ENCODE data around the gene DIAPH3. TPM values are rescaled to one million over a fixed set of nuclear protein-coding genes. Genes with fewer than 3 reads are reported as not detected.
A peak's percentile ranks its signal among the peaks of the same experiment; 100 is the strongest.
"Not testable (repeated sequence)": the region's sequence is repeated elsewhere in the genome, so short reads cannot be mapped to it uniquely, and the experiment has no call there.

DIAPH3 gene, protein sequence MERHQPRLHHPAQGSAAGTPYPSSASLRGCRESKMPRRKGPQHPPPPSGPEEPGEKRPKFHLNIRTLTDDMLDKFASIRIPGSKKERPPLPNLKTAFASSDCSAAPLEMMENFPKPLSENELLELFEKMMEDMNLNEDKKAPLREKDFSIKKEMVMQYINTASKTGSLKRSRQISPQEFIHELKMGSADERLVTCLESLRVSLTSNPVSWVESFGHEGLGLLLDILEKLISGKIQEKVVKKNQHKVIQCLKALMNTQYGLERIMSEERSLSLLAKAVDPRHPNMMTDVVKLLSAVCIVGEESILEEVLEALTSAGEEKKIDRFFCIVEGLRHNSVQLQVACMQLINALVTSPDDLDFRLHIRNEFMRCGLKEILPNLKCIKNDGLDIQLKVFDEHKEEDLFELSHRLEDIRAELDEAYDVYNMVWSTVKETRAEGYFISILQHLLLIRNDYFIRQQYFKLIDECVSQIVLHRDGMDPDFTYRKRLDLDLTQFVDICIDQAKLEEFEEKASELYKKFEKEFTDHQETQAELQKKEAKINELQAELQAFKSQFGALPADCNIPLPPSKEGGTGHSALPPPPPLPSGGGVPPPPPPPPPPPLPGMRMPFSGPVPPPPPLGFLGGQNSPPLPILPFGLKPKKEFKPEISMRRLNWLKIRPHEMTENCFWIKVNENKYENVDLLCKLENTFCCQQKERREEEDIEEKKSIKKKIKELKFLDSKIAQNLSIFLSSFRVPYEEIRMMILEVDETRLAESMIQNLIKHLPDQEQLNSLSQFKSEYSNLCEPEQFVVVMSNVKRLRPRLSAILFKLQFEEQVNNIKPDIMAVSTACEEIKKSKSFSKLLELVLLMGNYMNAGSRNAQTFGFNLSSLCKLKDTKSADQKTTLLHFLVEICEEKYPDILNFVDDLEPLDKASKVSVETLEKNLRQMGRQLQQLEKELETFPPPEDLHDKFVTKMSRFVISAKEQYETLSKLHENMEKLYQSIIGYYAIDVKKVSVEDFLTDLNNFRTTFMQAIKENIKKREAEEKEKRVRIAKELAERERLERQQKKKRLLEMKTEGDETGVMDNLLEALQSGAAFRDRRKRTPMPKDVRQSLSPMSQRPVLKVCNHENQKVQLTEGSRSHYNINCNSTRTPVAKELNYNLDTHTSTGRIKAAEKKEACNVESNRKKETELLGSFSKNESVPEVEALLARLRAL
- total RNA-seq = 12.7 and 16.1 TPM in 2 replicates

DNA sequence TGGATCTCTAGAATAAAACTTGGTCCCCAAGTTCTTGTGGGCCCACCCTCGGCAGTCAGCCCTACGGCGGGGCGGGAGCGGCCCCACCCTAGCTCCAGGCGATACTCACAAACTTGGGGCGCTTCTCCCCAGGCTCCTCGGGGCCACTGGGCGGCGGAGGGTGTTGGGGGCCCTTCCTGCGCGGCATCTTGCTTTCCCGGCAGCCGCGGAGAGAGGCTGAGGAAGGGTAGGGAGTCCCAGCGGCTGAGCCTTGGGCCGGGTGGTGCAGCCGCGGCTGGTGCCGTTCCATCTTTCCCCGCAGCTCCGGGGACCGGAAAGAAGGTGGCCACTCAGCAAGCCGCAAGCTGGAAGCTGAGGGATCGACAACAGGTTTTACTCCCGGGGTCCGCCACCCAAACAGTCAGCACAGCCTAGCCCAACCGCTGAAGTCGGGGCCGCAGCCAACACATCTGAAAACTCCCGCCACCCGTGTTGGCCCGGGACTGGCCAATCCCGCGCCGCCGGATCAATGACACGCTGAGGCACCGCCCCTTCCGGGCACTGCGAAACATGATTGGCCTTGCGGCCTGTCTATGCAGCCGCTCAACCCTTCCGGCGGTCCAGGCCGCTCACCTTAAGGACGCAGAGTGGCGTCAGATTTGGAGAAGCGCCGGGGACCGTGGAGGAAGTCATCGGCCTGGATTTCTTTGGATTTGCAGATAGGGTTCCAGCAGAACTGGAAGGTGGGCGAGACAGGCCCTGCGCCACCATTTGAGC lies at the start of gene DIAPH3:
TSS of gene DIAPH3 (minus strand) at position 451 of the 756 bp plus-strand sequence. CDS start at position 289, 162 bp downstream.
- peak; percentile 75 for DNase-seq (ENCODE audit: low read depth, low spot score)

DNA sequence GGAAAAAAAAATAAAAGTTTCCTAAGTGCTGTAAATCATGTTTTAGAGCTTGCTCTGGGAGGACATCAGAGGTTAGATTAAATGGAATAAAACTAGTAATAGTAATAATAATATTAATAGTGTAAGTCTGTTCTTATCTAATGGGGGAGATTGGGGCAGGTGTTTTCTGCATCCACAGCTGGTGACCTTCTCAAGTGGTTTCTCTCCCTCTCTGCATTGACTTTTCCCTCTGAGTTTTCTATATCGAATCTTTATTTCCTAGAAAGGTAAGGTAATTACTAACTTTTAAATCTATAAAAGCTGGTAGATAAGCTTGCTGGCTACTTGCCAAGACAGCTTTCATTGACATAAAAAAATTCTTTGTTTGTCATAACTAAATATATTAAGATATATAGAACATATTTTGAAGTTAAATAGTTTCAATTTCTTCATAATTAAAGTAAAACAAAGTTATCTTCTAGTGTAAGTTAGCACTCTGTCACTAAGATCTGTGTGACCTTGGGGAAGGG lies 49.6 kb upstream of the DIAPH3 start:
- no peak for DNase-seq (ENCODE audit: low read depth, low spot score)

DNA sequence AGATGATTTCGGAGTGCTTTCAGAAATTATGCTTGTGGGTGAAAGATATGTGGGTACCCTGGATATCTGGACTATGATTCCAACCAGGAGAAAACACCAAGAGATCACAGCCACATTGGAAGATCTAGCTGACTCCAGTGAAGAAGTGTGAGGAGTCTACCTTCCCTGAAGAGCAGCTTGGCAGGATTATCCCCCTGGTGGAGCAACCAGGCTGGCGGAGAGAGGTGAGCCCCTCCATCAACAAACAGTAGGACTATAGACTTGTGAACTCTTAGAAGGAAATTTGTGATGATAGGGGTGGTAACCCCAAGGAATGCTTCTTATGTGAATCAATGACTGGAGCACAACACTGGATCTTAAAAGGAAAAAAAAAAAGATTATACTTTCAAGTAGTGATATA lies 47.8 kb upstream of the DIAPH3 start:
- no peak for DNase-seq (ENCODE audit: low read depth, low spot score)

DNA sequence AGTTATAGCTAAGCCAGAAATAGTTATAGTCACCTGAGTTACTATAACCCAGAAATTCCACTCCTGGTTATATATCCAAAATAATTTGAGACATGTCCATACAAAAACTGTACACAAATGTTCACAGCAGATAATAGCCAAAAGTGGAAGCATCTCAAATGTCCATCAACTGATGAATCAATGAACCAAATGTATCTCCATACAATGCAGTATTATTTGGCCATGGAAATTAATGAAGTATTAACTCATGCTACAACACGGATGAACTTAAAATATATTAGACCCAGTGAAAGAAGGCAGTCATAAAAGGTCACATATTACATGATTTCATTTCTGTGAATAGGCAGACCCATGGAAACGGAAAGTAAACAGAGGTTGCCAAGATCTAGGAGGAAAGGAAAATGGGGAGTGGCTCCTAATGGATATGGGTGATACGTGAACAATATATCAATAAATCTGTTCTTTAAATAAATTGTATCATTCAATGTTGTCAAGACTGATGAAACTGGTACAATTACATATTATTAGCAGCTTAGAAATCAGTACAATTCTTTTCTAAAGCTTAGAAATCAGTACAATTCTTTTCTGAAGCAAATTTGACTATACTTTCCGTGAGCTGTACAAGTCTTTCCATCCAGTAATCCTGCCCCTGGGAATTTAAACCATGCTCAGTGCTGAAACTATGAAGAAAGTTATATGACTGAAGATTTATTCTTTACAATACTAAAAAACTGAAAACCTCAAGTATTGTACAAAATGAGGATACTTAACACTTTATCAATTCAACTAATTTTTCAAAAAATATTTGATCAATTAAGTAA lies 47.0 kb upstream of the DIAPH3 start:
- DNase-seq (ENCODE audit: low read depth, low spot score) = no peak

DNA sequence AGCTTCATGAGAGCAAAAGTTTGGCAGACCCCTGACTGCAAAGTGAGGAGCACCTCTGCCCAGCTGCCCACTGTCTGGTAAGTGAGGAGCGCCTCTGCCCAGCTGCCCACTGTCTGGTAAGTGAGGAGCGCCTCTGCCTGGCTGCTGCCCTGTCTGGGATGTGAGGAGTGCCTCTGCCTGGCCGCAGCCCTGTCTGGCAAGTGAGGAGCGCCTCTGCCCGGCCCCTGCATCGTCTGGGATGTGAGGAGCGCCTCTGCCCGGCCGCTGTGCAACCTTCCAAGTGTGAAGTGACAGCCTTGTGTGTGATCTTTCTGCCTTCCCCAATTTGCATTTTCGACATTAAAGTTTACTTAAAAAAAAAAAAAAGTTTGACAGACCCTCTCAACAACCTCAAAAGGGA lies 41.8 kb upstream of the DIAPH3 start:
- DNase-seq (ENCODE audit: low read depth, low spot score) = not testable (repeated sequence)

DNA sequence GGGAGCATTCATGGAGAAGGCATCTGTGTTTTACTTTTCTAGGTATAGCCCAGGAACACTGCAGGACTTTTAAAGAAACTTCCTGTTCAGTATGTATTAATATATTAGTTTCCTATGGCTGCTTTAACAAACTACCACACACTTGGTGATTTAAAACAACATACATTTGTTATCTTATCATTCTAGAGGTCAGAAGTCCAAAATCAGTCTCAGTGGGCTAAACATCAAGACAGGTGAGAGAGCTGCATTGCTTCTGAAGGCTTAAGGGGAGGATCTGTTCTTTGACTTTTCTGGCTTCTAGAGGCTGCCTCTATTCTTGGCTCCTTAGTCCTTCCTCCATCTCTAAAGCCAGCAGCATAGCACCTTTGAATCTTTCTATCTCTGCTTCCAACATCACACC lies 37.6 kb upstream of the DIAPH3 start:
- no peak for DNase-seq (ENCODE audit: low read depth, low spot score)

DNA sequence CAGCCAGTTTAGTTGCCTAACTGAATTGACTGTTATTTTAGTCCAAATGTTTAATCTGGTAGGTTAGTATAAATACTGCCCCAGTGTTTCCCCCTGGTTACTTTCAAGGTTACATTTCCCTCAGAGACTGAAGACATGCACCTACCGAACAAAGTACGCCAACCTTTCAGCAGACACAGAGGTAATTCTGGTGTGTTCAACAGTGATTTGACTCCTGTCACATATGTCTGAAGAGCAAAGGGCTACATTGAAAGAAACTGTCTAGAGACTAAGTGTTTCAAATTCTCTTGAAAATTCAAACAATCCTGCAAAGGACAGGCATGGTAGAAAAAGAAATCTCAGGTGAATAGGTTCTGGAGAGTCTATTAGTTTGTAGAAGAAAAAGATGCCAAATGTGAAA lies 32.2 kb upstream of the DIAPH3 start:
- not testable (repeated sequence) for DNase-seq (ENCODE audit: low read depth, low spot score)

DNA sequence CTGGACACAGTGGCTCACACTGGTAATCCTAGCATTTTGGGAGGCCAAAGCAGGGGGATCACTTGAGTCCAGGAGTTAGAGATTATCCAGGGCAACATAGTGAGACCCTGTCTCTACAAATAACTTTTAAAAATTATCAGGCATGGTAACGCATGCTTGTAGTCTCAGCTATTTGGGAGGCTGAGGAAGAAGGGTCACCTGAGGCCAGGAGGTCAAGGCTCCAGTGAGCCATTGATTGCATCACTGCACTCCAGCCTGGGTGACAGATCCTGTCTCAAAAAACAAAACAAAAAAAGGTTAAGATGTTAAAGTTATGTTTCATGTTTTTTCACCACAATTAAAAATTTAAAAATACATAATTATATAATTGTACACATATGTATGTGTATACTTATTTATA lies 19.2 kb upstream of the DIAPH3 start:
- DNase-seq (ENCODE audit: low read depth, low spot score) = no peak

DNA sequence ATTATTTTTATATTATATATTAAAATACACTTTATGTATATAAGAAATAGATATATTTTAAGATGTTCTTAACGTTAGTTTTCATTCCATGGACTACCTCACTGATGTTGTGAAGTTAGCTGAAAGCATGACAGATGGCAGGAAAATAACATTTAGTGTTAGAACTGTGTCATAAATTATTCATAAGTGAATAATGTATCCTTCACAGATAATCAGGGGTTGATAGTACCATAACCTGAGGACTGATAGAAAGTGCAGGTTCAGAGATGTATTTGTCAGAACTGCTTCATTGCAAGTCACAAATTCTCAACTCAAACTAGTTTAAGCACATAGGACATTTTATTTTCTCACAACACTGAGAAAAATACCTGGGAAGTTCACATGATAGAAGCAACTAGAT lies 14.6 kb upstream of the DIAPH3 start:
- no peak for DNase-seq (ENCODE audit: low read depth, low spot score)

DNA sequence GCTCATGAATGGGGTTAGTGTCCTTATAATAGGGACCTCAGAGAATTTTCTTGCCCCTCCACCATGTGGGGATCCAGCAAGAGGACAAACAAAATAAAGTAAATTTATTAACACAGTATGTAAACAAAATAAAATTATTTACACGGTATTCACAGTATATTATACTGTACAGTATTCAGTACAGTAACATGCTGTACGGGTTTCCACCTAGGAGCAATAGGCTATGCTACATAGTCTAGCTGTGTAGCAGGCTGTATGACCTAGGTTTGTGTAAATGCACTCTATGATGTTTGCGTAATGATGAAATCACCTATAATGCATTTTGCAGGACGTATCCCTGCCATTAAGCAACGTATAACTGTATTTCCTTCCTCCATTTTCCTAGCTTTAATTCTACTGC lies 11.8 kb upstream of the DIAPH3 start:
- DNase-seq (ENCODE audit: low read depth, low spot score) = no peak

DNA sequence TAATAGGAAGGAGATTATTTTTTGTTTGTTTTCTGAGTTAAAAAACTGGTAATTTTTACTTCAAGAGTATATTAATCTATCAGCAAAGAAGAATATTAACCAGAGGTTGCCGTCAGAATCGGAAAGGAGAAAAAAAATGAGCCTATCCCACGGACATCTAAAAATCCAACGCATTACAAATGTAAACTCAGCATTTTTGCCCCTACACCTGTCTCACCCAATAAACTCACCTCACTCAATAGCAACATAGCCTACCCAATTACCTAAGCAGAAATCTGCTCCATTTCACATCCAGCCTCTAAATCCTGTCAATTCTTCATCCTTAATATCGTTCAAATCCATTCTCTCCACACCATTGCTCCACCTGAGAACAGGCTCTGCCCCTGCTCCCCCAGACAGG lies 10.4 kb upstream of the DIAPH3 start:
- DNase-seq (ENCODE audit: low read depth, low spot score) = no peak

DNA sequence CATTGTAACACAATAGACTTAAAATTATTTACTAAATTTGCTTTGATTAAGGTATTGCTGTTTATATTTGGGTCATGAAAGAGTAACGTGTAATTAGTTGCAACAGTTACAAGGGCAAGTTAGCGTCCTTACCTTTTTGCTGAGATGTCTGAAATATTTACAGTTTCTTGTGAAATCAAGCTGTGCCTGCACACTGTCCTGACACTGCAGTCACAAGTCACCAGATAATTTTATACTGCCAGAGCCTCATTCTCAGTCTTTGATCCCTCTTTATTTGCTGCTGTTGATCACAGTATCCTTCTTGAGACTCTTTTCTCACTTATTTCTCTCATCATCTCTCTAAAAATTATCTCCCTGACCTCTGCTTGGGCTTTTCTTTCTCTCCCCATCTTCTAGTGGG lies 8.4 kb upstream of the DIAPH3 start:
- no peak for DNase-seq (ENCODE audit: low read depth, low spot score)

DNA sequence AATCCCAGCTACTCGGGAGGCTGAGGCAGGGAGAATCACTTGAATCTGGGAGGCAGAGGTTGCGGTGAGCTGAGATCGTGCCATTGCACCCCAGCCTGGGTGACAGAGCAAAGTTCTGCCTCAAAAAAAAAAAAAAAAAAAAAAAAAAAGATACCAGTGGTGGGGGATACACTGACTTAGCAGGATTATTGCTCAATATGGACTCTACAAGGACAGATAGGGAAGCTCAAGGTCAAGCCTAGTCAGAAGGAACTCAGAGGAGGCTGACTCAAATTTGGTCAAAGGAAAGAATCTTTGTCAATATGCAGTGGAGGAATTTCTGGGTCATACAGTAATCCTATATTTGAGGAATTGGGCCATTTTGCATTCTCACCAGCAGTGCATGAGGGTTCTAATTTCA lies 6.7 kb upstream of the DIAPH3 start:
- DNase-seq (ENCODE audit: low read depth, low spot score) = no peak

DNA sequence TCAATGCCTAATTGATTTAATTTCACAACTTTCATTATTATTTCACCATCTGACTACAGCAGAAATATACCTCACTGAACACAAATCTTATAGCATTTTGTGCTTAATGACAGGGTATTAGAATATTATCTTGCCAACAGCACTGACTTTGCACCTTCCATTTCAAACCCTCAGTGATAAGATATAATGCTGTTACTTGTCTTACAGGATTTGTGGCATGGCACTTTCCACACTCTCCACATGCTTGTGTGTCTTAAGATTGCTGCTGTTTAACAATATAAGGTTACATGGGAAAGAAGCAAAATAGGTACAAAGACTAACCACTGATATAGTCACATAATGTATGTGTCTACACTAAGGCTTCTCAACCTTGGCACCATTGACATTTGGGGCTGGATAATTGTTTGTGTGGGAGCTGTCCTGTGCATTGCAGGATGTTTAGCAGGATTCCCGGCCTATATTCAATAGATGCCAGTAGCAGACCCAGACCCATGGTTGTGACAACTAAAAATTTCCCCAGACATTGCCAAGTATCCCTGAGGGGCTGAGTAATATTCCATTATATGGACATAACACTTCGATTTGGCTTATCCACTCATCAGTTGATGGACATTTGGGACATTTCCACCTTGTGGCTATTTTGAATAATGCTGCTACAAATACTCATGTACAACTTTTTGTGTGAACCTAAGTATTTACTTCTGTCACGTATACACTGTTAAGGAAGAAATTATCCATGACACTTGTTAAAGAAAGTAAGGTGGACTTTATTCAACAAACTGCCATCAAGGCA lies 5.7 kb upstream of the DIAPH3 start:
- DNase-seq (ENCODE audit: low read depth, low spot score) = no peak

DNA sequence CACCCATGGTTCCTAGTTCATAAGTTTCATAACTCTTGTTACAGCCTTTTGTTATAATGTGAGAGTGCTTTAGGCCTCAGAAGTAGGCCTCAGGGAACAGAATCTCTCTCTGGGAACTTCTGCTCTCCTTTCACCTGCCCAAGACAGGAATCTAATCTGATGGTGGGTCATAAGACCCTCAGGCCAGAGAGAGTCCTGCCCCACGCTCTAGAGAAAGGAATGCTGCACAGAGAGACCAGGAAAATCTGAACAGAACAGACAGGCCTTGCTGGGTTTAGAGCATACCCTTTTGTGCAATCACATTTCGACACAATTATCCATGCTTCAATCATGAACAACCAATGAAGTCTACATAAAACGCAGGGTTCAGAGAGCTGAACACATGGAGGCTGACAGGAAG lies 3.4 kb upstream of the DIAPH3 start:
- DNase-seq (ENCODE audit: low read depth, low spot score) = no peak

DNA sequence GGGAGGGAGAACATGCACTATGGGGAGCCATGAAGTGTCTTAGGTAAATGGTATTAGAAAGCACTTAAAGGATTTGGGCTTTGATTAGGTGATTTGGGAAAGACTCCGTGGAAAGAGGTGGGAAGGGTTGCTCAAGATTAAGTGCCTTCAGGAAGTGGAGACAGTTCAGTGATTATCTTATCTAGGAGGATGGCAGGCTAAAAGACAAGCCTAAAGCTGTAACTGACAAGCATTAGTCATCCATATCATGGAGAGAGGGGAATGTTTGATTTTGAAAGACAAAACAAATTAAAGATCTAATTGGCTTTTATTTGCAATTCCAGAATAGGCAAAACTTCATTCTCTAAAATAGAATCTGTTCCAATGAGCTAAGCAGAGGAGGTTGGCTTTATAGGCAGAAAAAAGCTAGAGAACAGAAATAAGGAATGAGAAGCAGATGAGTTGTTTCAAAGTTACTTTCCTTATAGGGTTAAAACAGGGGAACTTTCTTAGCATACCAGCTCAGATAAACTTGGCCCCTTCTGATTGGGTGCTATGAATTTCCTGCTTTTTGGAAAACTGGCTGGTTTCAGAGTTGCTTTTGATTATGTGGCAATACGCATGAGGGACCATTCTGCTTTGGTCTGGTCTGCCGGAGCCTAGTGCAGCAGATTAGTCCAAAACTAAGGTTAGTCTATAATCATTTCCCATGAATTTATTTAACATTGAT lies 1.8 kb upstream of the DIAPH3 start:
- DNase-seq (ENCODE audit: low read depth, low spot score) = no peak

DNA sequence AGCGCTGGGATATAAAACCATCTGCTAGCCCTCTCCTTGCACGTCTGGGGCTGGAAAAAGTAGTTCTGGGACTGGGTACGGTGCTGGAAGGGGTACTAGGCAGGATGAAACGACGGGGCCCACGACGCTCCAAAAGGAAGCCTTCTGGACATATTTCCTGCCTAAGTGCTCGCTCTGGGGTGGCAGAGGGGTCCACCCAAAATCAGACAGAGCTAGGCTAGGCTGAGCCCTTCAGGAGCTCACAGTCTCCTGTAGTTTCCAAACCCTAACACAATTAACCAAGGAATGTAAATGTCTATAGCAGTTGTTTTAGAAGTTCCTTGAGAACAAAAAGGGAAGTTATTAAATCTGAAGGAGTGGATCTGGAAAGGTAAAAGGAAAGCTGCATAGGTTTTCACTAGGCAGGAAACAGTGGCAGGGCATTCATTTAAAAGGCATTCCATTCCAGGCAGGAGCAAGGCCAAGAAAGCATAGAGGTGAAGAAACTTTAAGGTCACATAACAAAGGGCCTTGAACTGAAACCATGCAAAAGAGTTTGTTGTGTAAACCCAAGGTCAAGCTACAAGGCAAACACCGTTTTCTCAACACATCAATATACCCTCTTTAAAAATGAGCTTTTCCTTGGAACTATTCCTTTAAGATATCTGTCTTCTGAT lies 634 bp upstream of the DIAPH3 start:
- no peak for DNase-seq (ENCODE audit: low read depth, low spot score)

DNA sequence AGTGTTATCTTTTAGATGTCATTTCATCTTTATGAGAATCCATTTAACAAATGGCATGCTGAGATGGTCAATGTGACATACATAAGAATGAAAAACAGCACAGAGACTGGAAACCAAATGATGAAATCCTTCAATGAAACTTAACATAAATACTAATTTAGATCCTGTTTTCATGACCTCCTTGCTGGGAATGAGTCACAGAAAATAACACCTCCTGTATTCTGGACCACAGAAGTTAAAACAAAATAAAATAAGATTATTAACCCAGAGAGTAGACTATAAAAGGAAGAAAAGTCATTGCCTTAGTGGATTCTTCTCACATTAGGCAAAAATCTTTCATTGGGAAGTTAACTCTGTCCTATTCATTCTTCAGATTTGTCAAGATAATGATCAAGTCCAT lies 1.6 kb downstream of the DIAPH3 start:
- DNase-seq (ENCODE audit: low read depth, low spot score) = no peak

Data from pulmonary artery endothelial cell (primary cell).